ENCODE data around the gene SNAPC4.
"Not testable (repeated sequence)": the region's sequence is repeated elsewhere in the genome, so short reads cannot be mapped to it uniquely, and the experiment has no call there.

The SNAPC4 gene

GRCh38 chr9:136433849-136434579 lies 34.0 kb upstream of the SNAPC4 start:
- DNase-seq: no peak

GRCh38 chr9:136433043-136433715 lies 33.2 kb upstream of the SNAPC4 start:
- DNase-seq: no peak

GRCh38 chr9:136432591-136432990 lies 32.6 kb upstream of the SNAPC4 start:
- DNase-seq: no peak

- DNase-seq: no peak
Measured at GRCh38 chr9:136431782-136432350, 31.9 kb upstream of the SNAPC4 start.

GRCh38 chr9:136430588-136431234 lies 30.7 kb upstream of the SNAPC4 start:
- no peak for DNase-seq

GRCh38 chr9:136429683-136430491 lies 29.9 kb upstream of the SNAPC4 start:
- DNase-seq: no peak

GRCh38 chr9:136429075-136429628 lies 29.2 kb upstream of the SNAPC4 start:
- no peak for DNase-seq

GRCh38 chr9:136426787-136427186 lies 26.8 kb upstream of the SNAPC4 start:
- no peak for DNase-seq

- not testable (repeated sequence) for DNase-seq
Measured at GRCh38 chr9:136425367-136425766, 25.4 kb upstream of the SNAPC4 start.

- DNase-seq: no peak
Measured at GRCh38 chr9:136424750-136425362, 24.9 kb upstream of the SNAPC4 start.

GRCh38 chr9:136423432-136424146 lies 23.6 kb upstream of the SNAPC4 start:
- DNase-seq: no peak

GRCh38 chr9:136422876-136423275 lies 22.9 kb upstream of the SNAPC4 start:
- no peak for DNase-seq

GRCh38 chr9:136421791-136422190 lies 21.8 kb upstream of the SNAPC4 start:
- no peak for DNase-seq

GRCh38 chr9:136419092-136419420 lies 19.1 kb upstream of the SNAPC4 start:
- DNase-seq: no peak

- DNase-seq: no peak
Measured at GRCh38 chr9:136418182-136419091, 18.5 kb upstream of the SNAPC4 start.

- DNase-seq: no peak
Measured at GRCh38 chr9:136416914-136417313, 16.9 kb upstream of the SNAPC4 start.

- DNase-seq: no peak
Measured at GRCh38 chr9:136416427-136416826, 16.5 kb upstream of the SNAPC4 start.

- DNase-seq: no peak
Measured at GRCh38 chr9:136412962-136413361, 13.0 kb upstream of the SNAPC4 start.

- no peak for DNase-seq
Measured at GRCh38 chr9:136411378-136411777, 11.4 kb upstream of the SNAPC4 start.

All from NCI-H69 (cell line).